C4-2B (cell line): ENCODE measurements around the gene FAM163B.

Experiments used
- H3K27ac ChIP-seq: fragments of 450-650 bp; 2 replicates; pipeline ENCODE4 v1.5.1; 2017
- CTCF ChIP-seq: fragments of 450-650 bp; conservative IDR thresholded peaks from 2 replicates; pipeline ENCODE4 v1.5.1; 2017; ENCODE audit warnings: mild to moderate bottlenecking
- ZFX ChIP-seq: fragments of 450-650 bp; IDR thresholded peaks from 2 replicates; pipeline ENCODE4 v1.6.1; 2017

The FAM163B gene

GRCh38 chr9:133650026-133650425 lies 40.8 kb upstream of the FAM163B start:
- no peak overlapping the region for H3K27ac ChIP-seq
- TF ChIP-seq CTCF, result no peak

GRCh38 chr9:133649194-133649593 lies 40.0 kb upstream of the FAM163B start:
- no peak for TF ChIP-seq CTCF
- TF ChIP-seq ZFX, result no peak
- H3K27ac ChIP-seq, result no peak overlapping the region

- H3K27ac ChIP-seq, result no peak overlapping the region
- TF ChIP-seq CTCF (no peak), ZFX (no peak)
These were observed 38.7 kb upstream of the FAM163B start for GRCh38 chr9:133647765-133648469.

- no peak overlapping the region for H3K27ac ChIP-seq
- TF ChIP-seq CTCF (no peak), ZFX (no peak)
These were observed 38.0 kb upstream of the FAM163B start for GRCh38 chr9:133647148-133647547.

GRCh38 chr9:133645021-133645765 lies 36.0 kb upstream of the FAM163B start:
- no peak overlapping the region for H3K27ac ChIP-seq
- TF ChIP-seq CTCF (no peak), ZFX (no peak)

- TF ChIP-seq CTCF, result no peak
- TF ChIP-seq ZFX, result no peak
- H3K27ac ChIP-seq, result no peak overlapping the region
These were observed 35.0 kb upstream of the FAM163B start for GRCh38 chr9:133643978-133644760.

GRCh38 chr9:133643362-133643755 lies 34.2 kb upstream of the FAM163B start:
- TF ChIP-seq ZFX, result no peak
- no peak for TF ChIP-seq CTCF
- H3K27ac ChIP-seq, result no peak overlapping the region
